ENCODE data around the gene PIGT. TPM values are rescaled to one million over a fixed set of nuclear protein-coding genes. Genes with fewer than 3 reads are reported as not detected.

PIGT gene
- total and polyA plus RNA-seq, 2 of the 13 experiments (the other 11 are each of a cell fraction or from before 2014, with no cell fraction given), result 65.9 to 74.1 TPM

DNA sequence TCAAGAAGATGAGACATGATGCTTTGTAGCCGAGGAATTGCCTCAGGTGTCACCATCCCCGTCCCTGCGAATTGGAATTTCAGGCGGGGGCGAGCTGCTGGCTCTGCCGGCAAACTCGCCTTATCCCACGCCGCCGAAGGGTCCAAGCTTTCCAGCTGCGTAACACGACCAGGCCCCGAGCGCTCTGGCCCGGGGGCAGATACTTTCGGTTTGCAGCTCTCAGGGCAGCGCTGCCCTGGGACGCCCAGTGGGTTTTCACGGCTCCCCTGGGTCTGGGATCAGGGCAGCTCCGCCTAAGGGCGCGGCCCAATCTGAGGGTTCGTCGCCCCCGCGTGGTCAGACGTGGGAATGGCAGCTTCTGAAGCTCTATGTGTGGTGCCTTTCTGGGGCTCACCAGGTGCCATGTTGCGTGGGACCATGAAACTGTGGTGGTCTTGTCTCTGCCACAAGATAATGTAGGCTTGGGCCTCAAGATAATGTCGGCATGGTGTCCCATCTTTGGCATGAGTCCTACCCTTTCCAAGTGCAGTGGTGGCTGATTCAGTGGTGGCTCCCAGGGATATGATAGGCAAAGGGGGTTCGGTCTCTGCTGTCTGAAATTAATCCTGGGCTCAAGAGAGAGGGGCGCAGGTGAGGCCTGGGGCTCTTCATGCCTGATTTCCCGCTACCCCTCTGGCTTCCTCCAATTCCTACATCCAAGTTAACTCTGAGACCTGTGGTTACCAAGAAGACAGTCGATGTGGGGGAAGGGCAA, 21.0 kb downstream of the PIGT start (continued):
- TF ChIP-seq, protein P1, sequence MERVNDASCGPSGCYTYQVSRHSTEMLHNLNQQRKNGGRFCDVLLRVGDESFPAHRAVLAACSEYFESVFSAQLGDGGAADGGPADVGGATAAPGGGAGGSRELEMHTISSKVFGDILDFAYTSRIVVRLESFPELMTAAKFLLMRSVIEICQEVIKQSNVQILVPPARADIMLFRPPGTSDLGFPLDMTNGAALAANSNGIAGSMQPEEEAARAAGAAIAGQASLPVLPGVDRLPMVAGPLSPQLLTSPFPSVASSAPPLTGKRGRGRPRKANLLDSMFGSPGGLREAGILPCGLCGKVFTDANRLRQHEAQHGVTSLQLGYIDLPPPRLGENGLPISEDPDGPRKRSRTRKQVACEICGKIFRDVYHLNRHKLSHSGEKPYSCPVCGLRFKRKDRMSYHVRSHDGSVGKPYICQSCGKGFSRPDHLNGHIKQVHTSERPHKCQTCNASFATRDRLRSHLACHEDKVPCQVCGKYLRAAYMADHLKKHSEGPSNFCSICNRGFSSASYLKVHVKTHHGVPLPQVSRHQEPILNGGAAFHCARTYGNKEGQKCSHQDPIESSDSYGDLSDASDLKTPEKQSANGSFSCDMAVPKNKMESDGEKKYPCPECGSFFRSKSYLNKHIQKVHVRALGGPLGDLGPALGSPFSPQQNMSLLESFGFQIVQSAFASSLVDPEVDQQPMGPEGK (CRISPR knock-in tag; IDR thresholded peaks at IDR 0.05), result peak; percentile 76
- TF ChIP-seq, protein P2, sequence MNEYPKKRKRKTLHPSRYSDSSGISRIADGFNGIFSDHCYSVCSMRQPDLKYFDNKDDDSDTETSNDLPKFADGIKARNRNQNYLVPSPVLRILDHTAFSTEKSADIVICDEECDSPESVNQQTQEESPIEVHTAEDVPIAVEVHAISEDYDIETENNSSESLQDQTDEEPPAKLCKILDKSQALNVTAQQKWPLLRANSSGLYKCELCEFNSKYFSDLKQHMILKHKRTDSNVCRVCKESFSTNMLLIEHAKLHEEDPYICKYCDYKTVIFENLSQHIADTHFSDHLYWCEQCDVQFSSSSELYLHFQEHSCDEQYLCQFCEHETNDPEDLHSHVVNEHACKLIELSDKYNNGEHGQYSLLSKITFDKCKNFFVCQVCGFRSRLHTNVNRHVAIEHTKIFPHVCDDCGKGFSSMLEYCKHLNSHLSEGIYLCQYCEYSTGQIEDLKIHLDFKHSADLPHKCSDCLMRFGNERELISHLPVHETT (CRISPR knock-in tag; conservative IDR thresholded peaks at IDR 0.05), result no peak; the same call in 1 of the 2 replicates
- TF ChIP-seq ZNF615 (CRISPR knock-in tag; IDR thresholded peaks at IDR 0.05; ENCODE audit: borderline replicate concordance), result no peak
- peak; percentile 53; the same call in 1 of the 2 replicates for TF ChIP-seq POLR2G (IDR thresholded peaks at IDR 0.05; ENCODE audit: low read depth, low read length)
- TF ChIP-seq, protein P3, sequence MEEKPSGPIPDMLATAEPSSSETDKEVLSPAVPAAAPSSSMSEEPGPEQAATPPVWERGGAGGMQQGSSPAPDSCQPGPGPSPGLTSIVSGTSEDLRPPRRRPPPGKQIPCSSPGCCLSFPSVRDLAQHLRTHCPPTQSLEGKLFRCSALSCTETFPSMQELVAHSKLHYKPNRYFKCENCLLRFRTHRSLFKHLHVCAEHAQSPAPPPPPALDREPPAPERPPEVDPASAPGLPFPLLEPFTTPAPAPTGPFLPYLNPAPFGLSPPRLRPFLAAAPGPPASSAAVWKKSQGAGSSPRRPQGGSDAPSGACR (CRISPR knock-in tag; IDR thresholded peaks at IDR 0.05), result peak; percentile 77; the same call in 1 of the 2 replicates
- no peak for TF ChIP-seq ZNF468 (CRISPR knock-in tag; IDR thresholded peaks at IDR 0.05)
- TF ChIP-seq ZNF225 (CRISPR knock-in tag; IDR thresholded peaks at IDR 0.05), result peak; percentile 49; the same call in 1 of the 2 replicates
- TF ChIP-seq NR2F6 (IDR thresholded peaks at IDR 0.05), result no peak
- TF ChIP-seq NR2F6 (CRISPR knock-in tag; IDR thresholded peaks at IDR 0.05), result peak; percentile 76
- peak; percentile 73; the same call in 1 of the 2 replicates for TF ChIP-seq PPARG (CRISPR knock-in tag; conservative IDR thresholded peaks at IDR 0.05)
- peak; percentile 75; the same call in 1 of the 2 replicates for TF ChIP-seq ZBTB8A (CRISPR knock-in tag; IDR thresholded peaks at IDR 0.05; ENCODE audit: borderline replicate concordance, low read depth)
- TF ChIP-seq ZMYM4 (CRISPR knock-in tag; IDR thresholded peaks at IDR 0.05), result peak; percentile 83
- TF ChIP-seq, protein P4, sequence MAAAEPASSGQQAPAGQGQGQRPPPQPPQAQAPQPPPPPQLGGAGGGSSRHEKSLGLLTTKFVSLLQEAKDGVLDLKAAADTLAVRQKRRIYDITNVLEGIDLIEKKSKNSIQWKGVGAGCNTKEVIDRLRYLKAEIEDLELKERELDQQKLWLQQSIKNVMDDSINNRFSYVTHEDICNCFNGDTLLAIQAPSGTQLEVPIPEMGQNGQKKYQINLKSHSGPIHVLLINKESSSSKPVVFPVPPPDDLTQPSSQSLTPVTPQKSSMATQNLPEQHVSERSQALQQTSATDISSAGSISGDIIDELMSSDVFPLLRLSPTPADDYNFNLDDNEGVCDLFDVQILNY (CRISPR knock-in tag; conservative IDR thresholded peaks at IDR 0.05), result no peak; the same call in 1 of the 2 replicates
- TF ChIP-seq ZFY (CRISPR knock-in tag; IDR thresholded peaks at IDR 0.05), result peak; percentile 73; the same call in 1 of the 2 replicates
- TF ChIP-seq, protein P5, sequence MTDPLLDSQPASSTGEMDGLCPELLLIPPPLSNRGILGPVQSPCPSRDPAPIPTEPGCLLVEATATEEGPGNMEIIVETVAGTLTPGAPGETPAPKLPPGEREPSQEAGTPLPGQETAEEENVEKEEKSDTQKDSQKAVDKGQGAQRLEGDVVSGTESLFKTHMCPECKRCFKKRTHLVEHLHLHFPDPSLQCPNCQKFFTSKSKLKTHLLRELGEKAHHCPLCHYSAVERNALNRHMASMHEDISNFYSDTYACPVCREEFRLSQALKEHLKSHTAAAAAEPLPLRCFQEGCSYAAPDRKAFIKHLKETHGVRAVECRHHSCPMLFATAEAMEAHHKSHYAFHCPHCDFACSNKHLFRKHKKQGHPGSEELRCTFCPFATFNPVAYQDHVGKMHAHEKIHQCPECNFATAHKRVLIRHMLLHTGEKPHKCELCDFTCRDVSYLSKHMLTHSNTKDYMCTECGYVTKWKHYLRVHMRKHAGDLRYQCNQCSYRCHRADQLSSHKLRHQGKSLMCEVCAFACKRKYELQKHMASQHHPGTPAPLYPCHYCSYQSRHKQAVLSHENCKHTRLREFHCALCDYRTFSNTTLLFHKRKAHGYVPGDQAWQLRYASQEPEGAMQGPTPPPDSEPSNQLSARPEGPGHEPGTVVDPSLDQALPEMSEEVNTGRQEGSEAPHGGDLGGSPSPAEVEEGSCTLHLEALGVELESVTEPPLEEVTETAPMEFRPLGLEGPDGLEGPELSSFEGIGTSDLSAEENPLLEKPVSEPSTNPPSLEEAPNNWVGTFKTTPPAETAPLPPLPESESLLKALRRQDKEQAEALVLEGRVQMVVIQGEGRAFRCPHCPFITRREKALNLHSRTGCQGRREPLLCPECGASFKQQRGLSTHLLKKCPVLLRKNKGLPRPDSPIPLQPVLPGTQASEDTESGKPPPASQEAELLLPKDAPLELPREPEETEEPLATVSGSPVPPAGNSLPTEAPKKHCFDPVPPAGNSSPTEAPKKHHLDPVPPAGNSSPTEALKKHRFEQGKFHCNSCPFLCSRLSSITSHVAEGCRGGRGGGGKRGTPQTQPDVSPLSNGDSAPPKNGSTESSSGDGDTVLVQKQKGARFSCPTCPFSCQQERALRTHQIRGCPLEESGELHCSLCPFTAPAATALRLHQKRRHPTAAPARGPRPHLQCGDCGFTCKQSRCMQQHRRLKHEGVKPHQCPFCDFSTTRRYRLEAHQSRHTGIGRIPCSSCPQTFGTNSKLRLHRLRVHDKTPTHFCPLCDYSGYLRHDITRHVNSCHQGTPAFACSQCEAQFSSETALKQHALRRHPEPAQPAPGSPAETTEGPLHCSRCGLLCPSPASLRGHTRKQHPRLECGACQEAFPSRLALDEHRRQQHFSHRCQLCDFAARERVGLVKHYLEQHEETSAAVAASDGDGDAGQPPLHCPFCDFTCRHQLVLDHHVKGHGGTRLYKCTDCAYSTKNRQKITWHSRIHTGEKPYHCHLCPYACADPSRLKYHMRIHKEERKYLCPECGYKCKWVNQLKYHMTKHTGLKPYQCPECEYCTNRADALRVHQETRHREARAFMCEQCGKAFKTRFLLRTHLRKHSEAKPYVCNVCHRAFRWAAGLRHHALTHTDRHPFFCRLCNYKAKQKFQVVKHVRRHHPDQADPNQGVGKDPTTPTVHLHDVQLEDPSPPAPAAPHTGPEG (CRISPR knock-in tag; IDR thresholded peaks at IDR 0.05), result no peak
- TF ChIP-seq MXD4 (CRISPR knock-in tag; IDR thresholded peaks at IDR 0.05), result peak; percentile 71; the same call in 1 of the 2 replicates

Measured in HepG2 (cell line).